K562 treated with DMSO at 1 percent for 12 hours (cell line): ENCODE measurements around the gene VCP. TPM values are rescaled to one million over a fixed set of nuclear protein-coding genes. Genes with fewer than 3 reads are reported as not detected.

Source experiments
- total RNA-seq: library from RNA; unstranded; fragments of 300-600 nt; gene quantifications from 2 replicates; pipeline ENCODE4 v1.2.3, GENCODE V29; 2022; ENCODE audit not compliant: insufficient read depth

VCP gene
- total RNA-seq = 133 and 207 TPM in 2 replicates

DNA sequence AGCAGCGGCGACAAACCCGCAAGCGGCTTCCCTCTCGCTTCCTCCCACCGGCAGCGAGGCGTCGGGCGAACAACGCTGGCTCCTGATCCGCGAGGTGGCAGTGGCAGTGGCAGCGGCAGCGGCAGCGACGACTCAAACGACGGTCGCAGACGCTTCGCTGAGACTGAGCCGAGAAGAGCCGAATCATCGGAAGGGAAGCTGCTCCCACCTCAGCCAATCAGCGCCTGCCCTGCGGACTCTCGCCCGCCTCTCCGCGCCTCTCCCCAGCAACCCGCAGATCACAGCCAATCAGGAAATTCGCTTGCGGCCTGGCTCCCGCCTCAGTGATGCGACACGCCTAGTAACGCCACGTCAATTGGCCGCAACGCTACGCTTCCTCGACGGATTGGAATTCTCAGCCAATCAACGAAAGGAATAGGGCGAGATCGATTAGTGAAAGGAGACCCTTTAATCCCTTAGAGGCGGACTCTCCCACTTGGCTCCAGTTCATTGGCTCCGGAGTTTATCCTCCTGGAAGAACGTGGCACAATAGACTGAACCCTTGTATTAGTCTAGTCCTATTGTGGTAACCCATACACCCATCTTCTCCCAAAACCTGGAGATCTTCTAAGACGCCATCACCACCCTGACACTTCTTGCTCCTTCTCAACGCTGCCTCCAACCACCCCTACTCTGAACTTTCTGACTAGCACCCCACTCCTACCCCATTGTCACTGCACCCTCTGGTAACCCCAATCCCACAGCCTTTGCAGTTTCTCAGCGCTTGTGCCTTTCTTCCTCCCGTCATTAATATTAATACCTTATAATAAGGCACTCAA lies at the start of gene VCP:
VCP (minus strand) TSS at position 165 of the 818 bp plus-strand sequence. CDS start 272 bp downstream, outside the sequence.

DNA sequence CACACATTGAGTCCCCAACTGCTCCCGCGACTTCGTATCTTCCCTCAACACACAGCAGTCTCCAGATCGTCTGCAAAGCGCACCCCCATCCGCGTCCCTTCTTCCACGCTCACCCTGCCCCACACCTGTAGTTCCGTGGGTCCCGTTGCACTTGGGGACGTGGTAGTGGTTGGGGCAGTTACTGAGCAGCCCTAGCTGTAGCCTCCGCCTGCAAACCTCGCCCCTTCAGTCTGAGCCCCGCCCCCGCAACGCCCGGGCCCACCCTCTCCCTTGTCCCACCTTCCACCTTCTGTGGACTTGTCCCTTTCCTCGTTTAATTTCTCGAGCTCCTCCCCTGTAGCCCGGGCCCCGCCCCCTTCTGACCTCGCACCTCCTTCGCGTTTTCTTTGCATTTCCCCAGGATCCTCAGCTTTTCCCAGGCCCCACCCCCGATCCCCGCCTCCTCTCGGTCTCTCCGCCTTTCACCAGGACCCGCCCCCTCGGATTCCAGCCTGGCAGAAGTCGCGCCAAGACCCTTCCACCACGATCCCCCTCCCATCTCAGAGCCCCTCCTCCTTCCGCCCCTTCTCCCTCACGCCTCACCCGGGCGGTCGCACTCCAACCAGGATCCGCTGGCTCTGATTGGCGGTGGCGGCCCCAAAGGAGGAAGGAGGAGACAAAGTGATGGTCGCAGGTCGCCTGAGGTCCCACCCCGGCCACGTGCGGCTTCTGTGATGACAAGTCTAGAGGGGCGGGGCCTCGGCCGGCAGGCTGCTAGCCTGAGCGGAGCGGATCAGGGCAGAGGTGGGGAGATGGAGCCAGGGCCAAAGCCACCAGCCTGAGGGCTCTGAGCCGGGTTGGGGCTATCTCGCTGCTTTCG lies 43.5 kb upstream of the VCP start, which contains the start of gene ATOSB:
ATOSB (minus strand) TSS at position 183 of the 859 bp plus-strand sequence. CDS start 7,588 bp downstream, outside the sequence.

DNA sequence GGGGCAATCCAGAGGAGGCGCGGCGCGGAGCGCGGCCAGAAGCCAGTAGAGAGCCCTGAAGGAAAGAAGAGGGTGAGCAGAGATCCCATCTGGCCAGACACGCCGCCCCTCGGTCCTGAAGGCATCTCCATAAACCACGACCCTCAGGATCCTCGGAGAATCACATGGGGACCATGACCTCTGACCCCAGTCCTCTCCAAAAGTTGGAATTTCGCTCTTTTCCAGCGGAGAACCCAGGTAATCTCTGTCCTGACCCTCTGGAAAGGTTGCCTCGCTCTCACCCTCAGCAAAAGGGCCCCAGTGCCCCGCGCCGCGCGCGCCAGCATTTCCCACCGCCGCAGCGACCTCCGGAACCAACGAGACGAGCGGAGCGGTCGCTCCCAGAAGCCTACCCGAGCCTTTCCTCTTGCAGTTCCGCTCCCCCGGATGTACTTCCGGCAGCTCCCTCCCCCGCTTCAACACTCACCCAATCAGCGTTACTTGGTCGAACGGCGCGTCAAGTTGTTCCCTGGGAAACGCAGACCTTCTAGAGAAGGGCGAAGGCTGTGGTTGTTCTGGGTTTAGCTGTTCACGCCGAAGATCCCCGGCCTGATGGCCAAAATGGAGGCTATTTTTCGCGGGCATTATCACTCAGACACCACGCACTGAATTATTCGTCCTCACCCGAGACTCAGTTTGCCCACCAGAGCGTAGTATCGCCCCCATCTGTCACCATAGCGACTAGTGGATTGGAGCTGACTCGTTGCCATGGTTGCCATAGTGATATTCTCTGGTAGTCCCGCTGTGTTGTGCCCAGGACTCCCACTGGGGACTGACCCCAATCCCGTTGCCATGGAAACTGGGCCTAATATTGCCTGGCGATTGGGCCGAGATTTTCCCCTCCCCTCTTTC lies 30.6 kb upstream of the VCP start, which contains the start of gene STOML2:
STOML2 (minus strand) TSS at position 363 of the 891 bp plus-strand sequence; CDS start at position 326, 37 bp downstream.

DNA sequence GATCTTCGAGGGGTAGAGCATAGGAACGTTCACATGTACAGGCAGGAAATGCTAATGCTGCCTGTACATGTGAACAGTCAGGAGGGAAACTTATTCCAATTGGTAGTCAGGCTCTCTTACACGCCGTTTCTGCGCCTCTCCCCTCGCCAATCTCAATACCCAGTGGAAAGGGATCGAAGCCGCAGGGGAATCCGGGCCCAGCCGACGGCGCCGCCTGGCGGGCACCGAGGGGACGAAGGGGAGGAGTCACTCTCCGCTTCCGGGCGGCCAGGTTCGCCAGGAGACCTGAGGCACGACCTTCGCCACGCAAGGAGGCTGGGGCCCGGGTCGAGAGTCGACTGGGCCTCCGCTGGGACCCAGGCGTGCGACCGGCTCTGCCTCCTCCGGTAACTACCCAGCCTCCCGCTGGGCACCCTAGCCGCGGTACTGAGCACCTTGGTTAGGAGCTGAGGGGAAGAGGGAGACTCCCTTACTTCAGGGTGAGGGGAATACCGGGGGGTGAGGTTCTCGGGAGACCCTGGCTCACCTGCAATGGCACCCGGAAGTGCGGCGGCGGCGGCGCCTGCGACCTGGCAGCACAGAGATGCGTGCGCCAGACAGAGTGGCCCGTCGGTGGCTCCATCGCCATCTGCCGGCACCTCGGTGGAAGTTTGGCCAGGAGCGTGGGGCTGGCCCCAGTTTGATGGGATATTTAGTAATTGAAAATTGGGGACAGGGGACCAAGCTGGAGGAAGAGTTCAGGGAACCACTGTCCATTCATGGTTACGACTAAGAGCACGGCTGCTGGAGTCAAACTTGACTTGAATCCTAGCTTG lies 23.8 kb upstream of the VCP start, which contains the start of gene PIGO:
PIGO (minus strand) TSS at position 557 of the 815 bp plus-strand sequence. CDS start 1,026 bp downstream, outside the sequence.

DNA sequence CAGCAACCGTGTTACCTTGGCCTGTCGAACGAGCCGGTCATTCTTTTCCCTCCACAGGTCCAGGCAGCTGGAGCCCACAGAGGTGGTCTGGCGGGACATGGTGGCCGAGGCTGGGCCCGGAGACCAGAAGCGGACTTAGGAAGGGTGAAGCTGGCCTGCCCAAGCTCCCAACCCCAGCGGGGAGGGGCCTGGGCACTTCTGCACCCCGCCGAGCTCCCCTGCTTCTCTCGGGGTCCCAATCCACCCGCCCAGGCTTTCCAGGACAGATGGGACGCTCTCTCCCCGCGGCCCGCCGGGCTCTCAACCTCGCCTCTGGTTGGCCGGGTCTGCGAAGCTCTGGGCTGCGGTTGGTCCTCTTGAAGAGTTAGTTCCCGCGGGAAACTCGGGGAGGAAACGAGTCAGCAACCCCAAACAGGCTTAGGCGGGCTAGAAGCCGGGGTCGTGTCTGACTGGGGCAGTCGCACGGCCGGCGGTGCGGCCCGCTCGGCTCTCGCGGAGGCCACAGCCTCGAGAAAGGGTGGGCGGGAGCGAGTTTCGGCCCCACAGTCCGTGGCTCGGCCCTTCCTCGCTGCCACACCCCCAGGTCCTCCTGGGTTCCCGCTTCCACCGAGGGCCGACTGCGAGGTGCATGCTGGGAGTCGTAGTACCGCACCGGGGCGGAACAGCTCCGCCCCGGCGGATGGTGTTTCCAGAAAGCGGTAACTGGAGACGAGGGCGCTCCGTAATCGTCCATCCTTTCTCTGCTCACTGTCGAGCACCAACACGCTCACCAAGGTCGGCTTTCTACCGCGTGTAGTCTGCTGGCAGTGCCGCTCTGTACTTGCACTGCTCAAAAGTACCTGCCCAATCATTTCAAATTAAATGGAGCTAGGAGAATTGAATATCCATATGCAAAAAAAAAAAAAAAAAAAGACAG lies 7.3 kb upstream of the VCP start, which contains the start of gene FANCG:
FANCG (minus strand) TSS at position 517 of the 916 bp plus-strand sequence; CDS start at position 99, 418 bp downstream.

Other genes with a start within 250 kb of the VCP start
- gene PHF24, start 114.3 kb downstream of the VCP start, total RNA-seq = 0.39 and 0.68 TPM in 2 replicates
- gene DNAJB5, start 82.9 kb downstream of the VCP start, total RNA-seq = 1.9 and 5.3 TPM in 2 replicates
- 17.9 and 24.9 TPM in 2 replicates for gene FANCG, start 7.3 kb upstream of the VCP start, total RNA-seq
- 6.2 and 11.2 TPM in 2 replicates for gene PIGO, start 24.0 kb upstream of the VCP start, total RNA-seq
- 135 and 175 TPM in 2 replicates for gene STOML2, start 30.5 kb upstream of the VCP start, total RNA-seq
- 4.7 and 7.6 TPM in 2 replicates for gene ATOSB, start 43.2 kb upstream of the VCP start, total RNA-seq
- 5.9 and 16.9 TPM in 2 replicates for gene UNC13B, start 89.4 kb upstream of the VCP start, total RNA-seq